ENCODE measurements around the gene DYNLT4. TPM values are rescaled to one million over a fixed set of nuclear protein-coding genes. Genes with fewer than 3 reads are reported as not detected.

Gene DYNLT4
- total and polyA plus RNA-seq, 2 of the 13 experiments (the other 11 are each of a cell fraction or from before 2014, with no cell fraction given) = 0.77 TPM; not detected in 1

GRCh38 chr1:44807364-44808062 is 362 bp upstream of the DYNLT4 start (continued):
- TF ChIP-seq HMG20B (CRISPR knock-in tag; conservative IDR thresholded peaks at IDR 0.05) (peak; percentile 35; the same call in 1 of the 2 replicates), CHD4 (IDR thresholded peaks at IDR 0.05; ENCODE audit: borderline replicate concordance, low read length) (peak; percentile 54; the same call in 1 of the 2 replicates), ZNF83 (CRISPR knock-in tag; IDR thresholded peaks at IDR 0.05; ENCODE audit: borderline replicate concordance) (peak; percentile 94; the same call in 1 of the 2 replicates), ZSCAN29 (CRISPR knock-in tag; conservative IDR thresholded peaks at IDR 0.05) (peak; percentile 59; the same call in 1 of the 2 replicates), PAF1 (CRISPR knock-in tag; IDR thresholded peaks at IDR 0.05) (no peak), MAZ (IDR thresholded peaks at IDR 0.05; ENCODE audit: borderline replicate concordance, low read depth, low read length) (peak; percentile 89), MAZ (CRISPR knock-in tag; IDR thresholded peaks at IDR 0.05; ENCODE audit: low read depth) (peak; percentile 63; the same call in 1 of the 2 replicates), ZNF468 (CRISPR knock-in tag; IDR thresholded peaks at IDR 0.05) (no peak; the same call in 1 of the 2 replicates), NFE2L2 (IDR thresholded peaks at IDR 0.05; ENCODE audit: low read length) (0 out of 2 replicates have a peak, but pooled peaks have one; percentile 15), ZIK1 (CRISPR knock-in tag; IDR thresholded peaks at IDR 0.05; ENCODE audit: borderline replicate concordance, low read depth) (no peak), RAD21 (CRISPR knock-in tag; IDR thresholded peaks at IDR 0.05) (no peak), ZNF563 (CRISPR knock-in tag; IDR thresholded peaks at IDR 0.05) (peak; percentile 84; the same call in 1 of the 2 replicates), RORA (CRISPR knock-in tag; IDR thresholded peaks at IDR 0.05) (no peak), RAD51 (IDR thresholded peaks at IDR 0.05; ENCODE audit: borderline replicate concordance) (no peak), KAT2B (IDR thresholded peaks at IDR 0.05; ENCODE audit: borderline replicate concordance, low read depth, low read length) (no peak), FOXP4 (CRISPR knock-in tag; IDR thresholded peaks at IDR 0.05) (peak; percentile 67; the same call in 1 of the 2 replicates), ZNF354B (CRISPR knock-in tag; IDR thresholded peaks at IDR 0.05) (peak; percentile 30; the same call in 1 of the 2 replicates), ZNF775 (CRISPR knock-in tag; IDR thresholded peaks at IDR 0.05; ENCODE audit: borderline replicate concordance) (no peak; the same call in 1 of the 2 replicates), ZNF781 (CRISPR knock-in tag; IDR thresholded peaks at IDR 0.05; ENCODE audit: borderline replicate concordance, not compliant biosample characterization) (no peak), ISL2 (CRISPR knock-in tag; IDR thresholded peaks at IDR 0.05) (no peak; the same call in 1 of the 2 replicates), HMG20A (CRISPR knock-in tag; IDR thresholded peaks at IDR 0.05; ENCODE audit: borderline replicate concordance) (no peak; the same call in 1 of the 2 replicates), ZNF691 (CRISPR knock-in tag; IDR thresholded peaks at IDR 0.05; ENCODE audit: borderline replicate concordance, low read depth) (peak; percentile 92; the same call in 1 of the 2 replicates), SETDB1 (CRISPR knock-in tag; IDR thresholded peaks at IDR 0.05; ENCODE audit: borderline replicate concordance) (no peak)
- TF ChIP-seq, protein P1, sequence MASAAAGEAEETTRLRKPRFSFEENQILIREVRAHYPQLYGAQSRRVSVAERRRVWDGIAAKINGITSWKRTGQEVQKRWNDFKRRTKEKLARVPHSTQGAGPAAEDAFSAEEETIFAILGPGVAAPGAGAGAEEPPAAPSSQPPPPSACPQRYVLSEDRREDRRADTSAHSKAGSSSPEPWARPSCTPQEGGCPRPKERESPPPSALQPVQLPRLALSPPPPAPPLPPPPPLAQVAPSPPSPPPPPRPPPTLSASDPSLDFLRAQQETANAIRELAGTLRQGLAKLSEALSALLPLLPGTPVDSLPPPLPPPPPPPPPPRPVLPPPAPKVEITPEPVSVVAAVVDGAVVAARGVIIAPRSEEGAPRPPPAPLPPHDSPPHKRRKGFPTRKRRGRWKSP (CRISPR knock-in tag; IDR thresholded peaks at IDR 0.05) = peak; percentile 64
